HCT116 (cell line): ENCODE measurements around the gene PLSCR1. TPM values are rescaled to one million over a fixed set of nuclear protein-coding genes. Genes with fewer than 3 reads are reported as not detected.

Source experiments
- ATAC-seq: fragments of 200-7000 bp; cut with Tn5 transposase; 2 replicates; pipeline ENCODE4 v1.9.1; 2020; ENCODE audit warnings: mild to moderate bottlenecking, moderate library complexity
- BruUV-seq: library from RNA; stranded (reverse); fragments of 400-500 nt; replicated peaks from 2 replicates; lab custom pipeline; 2021; lab: Mats Ljungman, UMichigan
- CTCF ChIA-PET: fragments of 300-600 bp; sonication (Branson Sonifier 250); formaldehyde crosslinking; loops from one replicate; lab custom pipeline; 2021; ENCODE audit warnings: antibody characterized with exemption; lab: Charles Lee
- POLR2A ChIA-PET: fragments of 300-600, 350-600 bp; sonication (Branson Sonifier 250); formaldehyde crosslinking; loops from one replicate; lab custom pipeline; 2021; ENCODE audit warnings: antibody characterized with exemption; lab: Charles Lee
- RAD21 ChIA-PET, 2 experiments: fragments of 300-600 bp; sonication (Branson Sonifier 250); formaldehyde crosslinking; loops; one replicate each; lab custom pipeline; 2023; ENCODE audit warnings: low total read pairs in 2 of 2; ENCODE audit not compliant: uncharacterized antibody in 2 of 2, unreplicated experiment in 2 of 2, low non-redundant PET in 1 of 2; lab: Charles Lee
- DNase-seq: peaks from one replicate; pipeline ENCODE4 v3.0.0-alpha.2; 2010; ENCODE audit warnings: low read depth, low spot score
- H2AFZ ChIP-seq: fragments of 200-600 bp; shearing (Covaris generic), sonication (generic); 2 replicates; pipeline ENCODE4 v1.6.1; 2017; ENCODE audit warnings: low read depth, mixed run types, mixed read lengths, antibody characterized with exemption, low read length; ENCODE audit not compliant: poor library complexity, severe bottlenecking
- H3K27ac ChIP-seq: 2 replicates; pipeline ENCODE4 v1.5.1; 2012; ENCODE audit warnings: low read depth, low read length
- H3K27me3 ChIP-seq: fragments of 200-600 bp; sonication (generic); 2 replicates; pipeline ENCODE4 v1.6.1; 2016; ENCODE audit warnings: mixed run types, low read length, mixed read lengths; ENCODE audit not compliant: insufficient read depth
- H3K36me3 ChIP-seq, 2 experiments: fragments of 200-500 bp in 1 of 2; fragments of 200-600 bp in 1 of 2; sonication (Bioruptor generic) in 1 of 2; sonication (generic) in 1 of 2; 2 replicates each; pipeline versions ENCODE4 v1.5.1 to v1.6.1; 2014 to 2016; ENCODE audit warnings: low read length in 2 of 2, inconsistent platforms in 1 of 2, mixed read lengths in 1 of 2, mixed run types in 1 of 2; ENCODE audit not compliant: insufficient read depth in 2 of 2, control insufficient read depth in 1 of 2
- H3K4me1 ChIP-seq, 2 experiments: fragments of 200-600 bp in 1 of 2; sonication (generic) in 1 of 2; 2 replicates each; pipeline versions ENCODE4 v1.5.1 to v1.6.1; 2012 to 2017; ENCODE audit warnings: low read length in 2 of 2, inconsistent platforms in 1 of 2, mild to moderate bottlenecking in 1 of 2, mixed read lengths in 1 of 2, mixed run types in 1 of 2, moderate library complexity in 1 of 2; ENCODE audit not compliant: insufficient read depth in 2 of 2, control insufficient read depth in 1 of 2
- H3K4me2 ChIP-seq: fragments of 200-600 bp; sonication (generic); 2 replicates; pipeline ENCODE4 v1.6.1; 2017; ENCODE audit warnings: mixed run types, low read length, mixed read lengths
- H3K4me3 ChIP-seq, 2 experiments: fragments of 200-600 bp in 1 of 2; sonication (generic) in 1 of 2; replicated peaks in 1 of 2; 2 replicates each; pipeline ENCODE4 v1.5.1; 2011 to 2016; ENCODE audit warnings: low read length in 2 of 2, control low read depth in 1 of 2, low read depth in 1 of 2, mild to moderate bottlenecking in 1 of 2, mixed read lengths in 1 of 2, mixed run types in 1 of 2
- H3K79me2 ChIP-seq: fragments of 200-600 bp; sonication (generic); 2 replicates; pipeline ENCODE4 v1.6.1; 2017; ENCODE audit warnings: mild to moderate bottlenecking, mixed run types, low read length, moderate library complexity, mixed read lengths; ENCODE audit not compliant: insufficient read depth
- H3K9ac ChIP-seq: fragments of 200-600 bp; sonication (generic); 2 replicates; pipeline ENCODE4 v1.6.1; 2016; ENCODE audit warnings: low read length, mixed read lengths
- H3K9me2 ChIP-seq: fragments of 200-600 bp; sonication (generic), shearing (Covaris generic); 2 replicates; pipeline ENCODE4 v1.6.1; 2017; ENCODE audit warnings: mixed run types, mild to moderate bottlenecking, moderate library complexity; ENCODE audit not compliant: insufficient read depth
- H3K9me3 ChIP-seq, 2 experiments: fragments of 200-500 bp in 1 of 2; fragments of 200-600 bp in 1 of 2; sonication (Bioruptor generic) in 1 of 2; sonication (generic) in 1 of 2; 2 replicates each; pipeline ENCODE4 v1.6.1; 2014 to 2017; ENCODE audit warnings: low read length in 2 of 2, mixed read lengths in 2 of 2, inconsistent platforms in 1 of 2, low read depth in 1 of 2, mild to moderate bottlenecking in 1 of 2, mixed run types in 1 of 2, moderate library complexity in 1 of 2; ENCODE audit not compliant: control insufficient read depth in 1 of 2, insufficient read depth in 1 of 2
- H4K20me1 ChIP-seq: fragments of 200-600 bp; sonication (generic), shearing (Covaris generic); 2 replicates; pipeline ENCODE4 v1.6.1; 2017; ENCODE audit warnings: mixed run types, mild to moderate bottlenecking, moderate library complexity; ENCODE audit not compliant: insufficient read depth
- CEBPB ChIP-seq: IDR thresholded peaks from 2 replicates; pipeline ENCODE4 v1.6.1; 2012; ENCODE audit warnings: low read depth
- ELF1 ChIP-seq: IDR thresholded peaks from 2 replicates; pipeline ENCODE4 v1.6.1; 2012; ENCODE audit warnings: low read depth, borderline replicate concordance
- EZH2 ChIP-seq: fragments of 200-600 bp; sonication (generic); IDR thresholded peaks from 2 replicates; pipeline ENCODE4 v1.6.1; 2017; ENCODE audit warnings: antibody characterized with exemption, mixed run types
- EZH2phosphoT487 ChIP-seq: fragments of 200-600 bp; IDR thresholded peaks from 2 replicates; pipeline ENCODE4 v1.6.1; 2018; ENCODE audit warnings: antibody characterized with exemption, borderline replicate concordance
- FOSL1 ChIP-seq: IDR thresholded peaks from 2 replicates; pipeline ENCODE4 v1.6.1; 2012; ENCODE audit warnings: low read depth
- JUND ChIP-seq: IDR thresholded peaks from 2 replicates; pipeline ENCODE4 v1.6.1; 2012
- POLR2A ChIP-seq: IDR thresholded peaks from 2 replicates; pipeline ENCODE4 v1.7.0; 2011; ENCODE audit warnings: borderline replicate concordance; ENCODE audit not compliant: insufficient read depth, insufficient read length; ENCODE audit errors: extremely low read depth
- RAD21 ChIP-seq: IDR thresholded peaks from 2 replicates; pipeline ENCODE4 v1.6.1; 2012; ENCODE audit warnings: low read depth, mild to moderate bottlenecking
- SIN3A ChIP-seq: IDR thresholded peaks from 2 replicates; pipeline ENCODE4 v1.6.1; 2012; ENCODE audit warnings: low read depth
- SRF ChIP-seq: IDR thresholded peaks from 2 replicates; pipeline ENCODE4 v1.6.1; 2012; ENCODE audit warnings: low read depth
- YY1 ChIP-seq: IDR thresholded peaks from 2 replicates; pipeline ENCODE4 v1.6.1; 2011; ENCODE audit warnings: low read length, low read depth, moderate library complexity, mild to moderate bottlenecking; ENCODE audit not compliant: insufficient replicate concordance; ENCODE audit errors: extremely low read depth
- ZNF274 ChIP-seq: fragments of 200-500 bp; sonication (Bioruptor generic); IDR thresholded peaks from 2 replicates; pipeline ENCODE4 v1.6.1; 2014; ENCODE audit warnings: mild to moderate bottlenecking, low read depth, low read length, inconsistent platforms
- intact Hi-C: fragments of 100-400 bp; cut with micrococcal nuclease; formaldehyde crosslinking; loops from 2 replicates; pipeline ENCODE4 v1.10.0; 2022
- total RNA-seq: library from RNA; stranded (reverse); gene quantifications from one replicate; pipeline ENCODE4 v1.2.1, GENCODE V29; 2021; ENCODE audit not compliant: unreplicated experiment
- TF ChIP-seq, protein P1 (sequence below), 3 experiments: fragments of 200-600 bp in 1 of 3; sonication (generic) in 1 of 3; IDR thresholded peaks in 2 of 3; conservative IDR thresholded peaks in 1 of 3; 2 replicates each; pipeline ENCODE4 v1.5.1; 2012 to 2017; ENCODE audit warnings: low read depth in 2 of 3, low read length in 2 of 3, antibody characterized with exemption in 1 of 3, borderline replicate concordance in 1 of 3, control low read depth in 1 of 3, mild to moderate bottlenecking in 1 of 3, mixed read lengths in 1 of 3, mixed run types in 1 of 3, moderate library complexity in 1 of 3; ENCODE audit not compliant: insufficient read depth in 1 of 3
- TF ChIP-seq, protein P2 (sequence below): IDR thresholded peaks from 2 replicates; pipeline ENCODE4 v1.6.1; 2012
- TF ChIP-seq, protein P3 (sequence below): IDR thresholded peaks from 2 replicates; pipeline ENCODE4 v1.6.1; 2012; ENCODE audit warnings: low read depth

The PLSCR1 gene
- total RNA-seq, 1 experiment from 2014 or later = 44.2 TPM

DNA sequence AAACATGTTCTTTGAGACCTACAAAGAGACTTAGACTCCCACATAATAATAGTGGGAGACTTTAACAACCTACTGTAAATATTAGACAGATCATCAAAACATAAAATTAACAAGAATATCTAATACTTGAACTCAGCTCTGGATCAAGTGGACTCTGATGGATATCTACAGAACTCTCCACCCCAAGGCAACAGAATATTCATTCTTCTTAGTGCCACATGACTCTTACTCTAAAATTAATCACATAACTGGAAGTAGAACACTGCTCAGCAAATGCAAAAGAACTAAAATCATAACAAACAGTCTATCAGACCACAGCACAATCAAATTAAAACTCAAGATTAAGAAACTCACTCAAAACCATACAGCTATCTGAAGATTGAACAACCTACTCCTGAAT is 59.1 kb downstream of the PLSCR1 start:
- H3K27ac ChIP-seq = no peak overlapping the region
- RAD21 ChIA-PET = no interaction called here
- no peak for TF ChIP-seq POLR2A
- TF ChIP-seq, protein P1, sequence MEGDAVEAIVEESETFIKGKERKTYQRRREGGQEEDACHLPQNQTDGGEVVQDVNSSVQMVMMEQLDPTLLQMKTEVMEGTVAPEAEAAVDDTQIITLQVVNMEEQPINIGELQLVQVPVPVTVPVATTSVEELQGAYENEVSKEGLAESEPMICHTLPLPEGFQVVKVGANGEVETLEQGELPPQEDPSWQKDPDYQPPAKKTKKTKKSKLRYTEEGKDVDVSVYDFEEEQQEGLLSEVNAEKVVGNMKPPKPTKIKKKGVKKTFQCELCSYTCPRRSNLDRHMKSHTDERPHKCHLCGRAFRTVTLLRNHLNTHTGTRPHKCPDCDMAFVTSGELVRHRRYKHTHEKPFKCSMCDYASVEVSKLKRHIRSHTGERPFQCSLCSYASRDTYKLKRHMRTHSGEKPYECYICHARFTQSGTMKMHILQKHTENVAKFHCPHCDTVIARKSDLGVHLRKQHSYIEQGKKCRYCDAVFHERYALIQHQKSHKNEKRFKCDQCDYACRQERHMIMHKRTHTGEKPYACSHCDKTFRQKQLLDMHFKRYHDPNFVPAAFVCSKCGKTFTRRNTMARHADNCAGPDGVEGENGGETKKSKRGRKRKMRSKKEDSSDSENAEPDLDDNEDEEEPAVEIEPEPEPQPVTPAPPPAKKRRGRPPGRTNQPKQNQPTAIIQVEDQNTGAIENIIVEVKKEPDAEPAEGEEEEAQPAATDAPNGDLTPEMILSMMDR (IDR thresholded peaks at IDR 0.05 in 2 of 3, conservative IDR thresholded peaks at IDR 0.05 in 1 of 3; ENCODE audit: borderline replicate concordance in 1 of 3, insufficient read depth in 1 of 3, low read depth in 2 of 3, low read length in 2 of 3) = no peak
- TF ChIP-seq ZNF274 = no peak
- no peak for TF ChIP-seq ELF1
- TF ChIP-seq, protein P2, sequence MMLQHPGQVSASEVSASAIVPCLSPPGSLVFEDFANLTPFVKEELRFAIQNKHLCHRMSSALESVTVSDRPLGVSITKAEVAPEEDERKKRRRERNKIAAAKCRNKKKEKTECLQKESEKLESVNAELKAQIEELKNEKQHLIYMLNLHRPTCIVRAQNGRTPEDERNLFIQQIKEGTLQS = no peak
- TF ChIP-seq, protein P3, sequence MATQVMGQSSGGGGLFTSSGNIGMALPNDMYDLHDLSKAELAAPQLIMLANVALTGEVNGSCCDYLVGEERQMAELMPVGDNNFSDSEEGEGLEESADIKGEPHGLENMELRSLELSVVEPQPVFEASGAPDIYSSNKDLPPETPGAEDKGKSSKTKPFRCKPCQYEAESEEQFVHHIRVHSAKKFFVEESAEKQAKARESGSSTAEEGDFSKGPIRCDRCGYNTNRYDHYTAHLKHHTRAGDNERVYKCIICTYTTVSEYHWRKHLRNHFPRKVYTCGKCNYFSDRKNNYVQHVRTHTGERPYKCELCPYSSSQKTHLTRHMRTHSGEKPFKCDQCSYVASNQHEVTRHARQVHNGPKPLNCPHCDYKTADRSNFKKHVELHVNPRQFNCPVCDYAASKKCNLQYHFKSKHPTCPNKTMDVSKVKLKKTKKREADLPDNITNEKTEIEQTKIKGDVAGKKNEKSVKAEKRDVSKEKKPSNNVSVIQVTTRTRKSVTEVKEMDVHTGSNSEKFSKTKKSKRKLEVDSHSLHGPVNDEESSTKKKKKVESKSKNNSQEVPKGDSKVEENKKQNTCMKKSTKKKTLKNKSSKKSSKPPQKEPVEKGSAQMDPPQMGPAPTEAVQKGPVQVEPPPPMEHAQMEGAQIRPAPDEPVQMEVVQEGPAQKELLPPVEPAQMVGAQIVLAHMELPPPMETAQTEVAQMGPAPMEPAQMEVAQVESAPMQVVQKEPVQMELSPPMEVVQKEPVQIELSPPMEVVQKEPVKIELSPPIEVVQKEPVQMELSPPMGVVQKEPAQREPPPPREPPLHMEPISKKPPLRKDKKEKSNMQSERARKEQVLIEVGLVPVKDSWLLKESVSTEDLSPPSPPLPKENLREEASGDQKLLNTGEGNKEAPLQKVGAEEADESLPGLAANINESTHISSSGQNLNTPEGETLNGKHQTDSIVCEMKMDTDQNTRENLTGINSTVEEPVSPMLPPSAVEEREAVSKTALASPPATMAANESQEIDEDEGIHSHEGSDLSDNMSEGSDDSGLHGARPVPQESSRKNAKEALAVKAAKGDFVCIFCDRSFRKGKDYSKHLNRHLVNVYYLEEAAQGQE = no peak
- TF ChIP-seq EZH2 = no peak
- no peak for TF ChIP-seq RAD21
- TF ChIP-seq SRF = no peak
- no peak for TF ChIP-seq FOSL1
- TF ChIP-seq JUND = no peak
- no peak for TF ChIP-seq SIN3A
- TF ChIP-seq EZH2phosphoT487 = no peak
- no peak for TF ChIP-seq YY1
- TF ChIP-seq CEBPB = no peak
- POLR2A ChIA-PET = no interaction called here
- H3K9ac ChIP-seq = no peak overlapping the region
- BruUV-seq = no TSS peak
- H3K79me2 ChIP-seq = no peaks in the 10 kb centered on the region
- H3K27me3 ChIP-seq = no peaks in the 10 kb centered on the region
- H4K20me1 ChIP-seq = no peaks in the 10 kb centered on the region
- DNase-seq (no peak), ATAC-seq (no peak)
- no peaks in the 10 kb centered on the region for H3K9me2 ChIP-seq
- intact Hi-C loops = no loop called here
- H3K4me1 ChIP-seq = no peaks in the 10 kb centered on the region
- H3K4me3 ChIP-seq = no peak overlapping the region
- CTCF ChIA-PET = no interaction called here
- H3K9me3 ChIP-seq = no peaks in the 10 kb centered on the region
- no peak overlapping the region for H3K4me2 ChIP-seq
- H3K36me3 ChIP-seq = no peaks in the 10 kb centered on the region
- H2AFZ ChIP-seq = no peak overlapping the region
